Fibroblast of pulmonary artery (primary cell): ENCODE data around the gene EPHB1.

Experiments
- DNase-seq: peaks from one replicate; pipeline ENCODE4 v3.0.0-alpha.2; 2010; ENCODE audit warnings: low read depth
- H3K4me3 ChIP-seq: replicated peaks from 2 replicates; pipeline ENCODE4 v1.5.1; 2011; ENCODE audit warnings: low read depth, mild to moderate bottlenecking, control low read depth, low read length, moderate library complexity
- TF ChIP-seq, protein P1 (sequence below): IDR thresholded peaks from 2 replicates; pipeline ENCODE4 v1.5.1; 2011; ENCODE audit warnings: mild to moderate bottlenecking, control low read depth, low read length, inconsistent platforms; ENCODE audit errors: missing control alignments

Gene EPHB1

DNA sequence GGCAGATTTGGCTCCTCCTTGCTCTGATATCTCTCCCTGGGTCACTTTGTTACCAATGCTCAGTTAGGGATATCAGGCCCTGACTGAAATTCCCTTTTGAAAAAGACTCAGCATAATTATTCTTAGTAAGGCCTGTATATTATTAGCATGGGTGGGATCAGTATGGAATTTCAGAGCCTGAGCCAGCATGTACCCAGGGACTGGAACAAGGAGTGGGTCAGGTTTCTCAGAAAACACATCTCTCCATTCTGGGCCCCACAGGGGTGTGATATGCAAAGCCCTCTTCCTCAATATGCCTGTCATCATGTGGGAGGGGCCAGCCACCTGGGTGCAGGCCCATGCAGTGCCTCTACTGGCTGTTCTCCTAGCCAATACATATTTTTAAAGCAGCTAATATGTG, 423.2 kb downstream of the EPHB1 start:
- TF ChIP-seq, protein P1, sequence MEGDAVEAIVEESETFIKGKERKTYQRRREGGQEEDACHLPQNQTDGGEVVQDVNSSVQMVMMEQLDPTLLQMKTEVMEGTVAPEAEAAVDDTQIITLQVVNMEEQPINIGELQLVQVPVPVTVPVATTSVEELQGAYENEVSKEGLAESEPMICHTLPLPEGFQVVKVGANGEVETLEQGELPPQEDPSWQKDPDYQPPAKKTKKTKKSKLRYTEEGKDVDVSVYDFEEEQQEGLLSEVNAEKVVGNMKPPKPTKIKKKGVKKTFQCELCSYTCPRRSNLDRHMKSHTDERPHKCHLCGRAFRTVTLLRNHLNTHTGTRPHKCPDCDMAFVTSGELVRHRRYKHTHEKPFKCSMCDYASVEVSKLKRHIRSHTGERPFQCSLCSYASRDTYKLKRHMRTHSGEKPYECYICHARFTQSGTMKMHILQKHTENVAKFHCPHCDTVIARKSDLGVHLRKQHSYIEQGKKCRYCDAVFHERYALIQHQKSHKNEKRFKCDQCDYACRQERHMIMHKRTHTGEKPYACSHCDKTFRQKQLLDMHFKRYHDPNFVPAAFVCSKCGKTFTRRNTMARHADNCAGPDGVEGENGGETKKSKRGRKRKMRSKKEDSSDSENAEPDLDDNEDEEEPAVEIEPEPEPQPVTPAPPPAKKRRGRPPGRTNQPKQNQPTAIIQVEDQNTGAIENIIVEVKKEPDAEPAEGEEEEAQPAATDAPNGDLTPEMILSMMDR = no peak
- H3K4me3 ChIP-seq = no peak overlapping the region
- DNase-seq = no peak

- H3K4me3 ChIP-seq = no peak overlapping the region
- TF ChIP-seq, protein P1 = no peak
- no peak for DNase-seq
These were observed 423.7 kb downstream of the EPHB1 start for GRCh38 chr3:135218782-135219181.

DNA sequence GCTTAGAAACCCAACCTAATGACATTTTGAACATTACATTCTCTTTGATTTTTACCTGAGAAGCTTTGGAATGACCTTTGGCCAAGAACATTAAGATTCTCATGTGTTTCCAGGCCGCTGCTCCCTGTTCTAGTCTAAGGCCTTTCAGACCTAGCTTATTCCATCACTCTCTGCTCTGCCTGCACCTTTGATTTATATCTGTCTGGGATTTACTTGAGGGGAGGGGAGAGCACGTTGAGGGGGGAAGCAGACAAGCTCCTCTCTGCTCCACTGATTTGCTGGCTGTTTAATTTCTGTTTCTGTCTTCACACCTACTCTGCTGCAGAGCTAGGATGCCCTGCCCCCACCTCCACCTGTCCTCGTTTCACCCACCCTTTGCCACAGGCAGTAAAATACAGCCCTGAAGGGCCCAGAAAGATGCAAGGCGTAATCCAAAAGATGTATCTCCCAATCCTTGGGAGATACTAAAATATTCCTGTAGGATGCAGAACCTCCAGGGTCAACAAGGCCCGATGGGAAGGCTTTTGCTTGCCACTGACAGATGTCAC, 429.8 kb downstream of the EPHB1 start:
- no peak overlapping the region for H3K4me3 ChIP-seq
- TF ChIP-seq, protein P1 = no peak
- DNase-seq = no peak

DNA sequence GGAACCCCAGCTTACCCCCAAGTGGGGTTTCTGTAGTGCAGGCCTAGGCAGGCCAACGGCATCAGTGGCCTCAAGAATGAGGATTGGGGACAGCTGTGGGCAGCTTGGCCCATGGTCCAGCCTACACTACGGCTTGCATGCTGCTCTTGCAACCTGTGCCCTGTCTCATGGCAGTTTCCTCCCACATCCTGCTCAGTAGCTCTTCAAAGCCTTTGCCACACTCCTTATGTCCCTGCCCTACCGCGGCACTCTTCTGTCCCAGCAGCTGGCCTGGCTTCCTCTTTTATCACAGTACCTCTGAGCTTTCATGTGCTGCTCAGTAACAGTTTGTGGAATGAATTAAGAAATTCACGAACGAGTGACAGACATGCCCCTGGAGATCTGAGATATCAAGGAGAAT, 431.0 kb downstream of the EPHB1 start:
- DNase-seq = no peak
- H3K4me3 ChIP-seq = no peak overlapping the region
- TF ChIP-seq, protein P1 = no peak

DNA sequence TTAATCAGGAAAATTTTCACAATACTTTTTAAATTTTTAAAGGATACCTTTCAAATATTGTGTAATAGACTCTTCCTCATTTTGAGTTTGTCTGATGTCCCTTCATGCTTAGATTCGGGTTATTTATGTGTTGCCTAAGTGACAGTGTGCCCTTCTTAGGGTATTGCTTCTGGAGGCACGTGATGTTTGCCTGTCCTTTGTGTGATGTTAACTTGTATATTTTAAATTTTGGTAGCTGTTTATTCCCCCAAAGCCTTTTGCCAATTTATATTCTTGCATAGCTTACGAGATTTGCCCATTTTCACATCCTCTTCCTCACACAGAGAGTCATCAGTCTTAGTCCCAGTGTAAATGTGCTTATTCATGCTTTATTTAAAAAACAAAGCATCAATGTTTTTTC, 433.1 kb downstream of the EPHB1 start:
- TF ChIP-seq, protein P1 = no peak
- no peak overlapping the region for H3K4me3 ChIP-seq
- no peak for DNase-seq

- no peak for DNase-seq
- no peak overlapping the region for H3K4me3 ChIP-seq
- TF ChIP-seq, protein P1 = no peak
These were observed 434.0 kb downstream of the EPHB1 start for GRCh38 chr3:135229018-135229495.

DNA sequence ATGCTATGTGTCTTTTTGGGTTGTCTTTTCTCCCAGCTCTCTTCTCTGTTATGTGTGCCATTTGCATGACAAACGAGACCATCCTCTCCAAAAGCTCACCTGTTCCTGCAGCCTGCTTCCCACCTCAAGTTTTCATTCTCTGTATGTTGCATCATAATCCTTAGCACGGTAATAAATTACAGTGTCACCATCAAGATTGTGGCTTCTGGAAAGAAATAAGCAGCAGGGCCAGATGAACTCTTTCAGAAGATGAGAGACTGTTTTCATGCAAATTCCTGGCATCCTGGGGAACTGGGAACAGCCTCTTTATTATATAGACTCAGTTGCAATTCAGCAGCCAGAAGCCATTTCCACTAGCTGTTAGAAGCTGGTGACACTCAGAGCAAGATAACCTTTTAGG, 436.7 kb downstream of the EPHB1 start:
- no peak for DNase-seq
- no peak overlapping the region for H3K4me3 ChIP-seq
- TF ChIP-seq, protein P1 = no peak
